PC-3 (cell line): ENCODE measurements around the gene KCNIP4.

Source experiments
- CTCF ChIP-seq: fragments of 300-600 bp; sonication (generic); conservative IDR thresholded peaks from 2 replicates; pipeline ENCODE4 v1.5.1; 2017; ENCODE audit warnings: antibody characterized with exemption, low read depth, mild to moderate bottlenecking, low read length
- EZH2phosphoT487 ChIP-seq: fragments of 300-600 bp; sonication (generic); IDR thresholded peaks from 2 replicates; pipeline ENCODE4 v1.6.1; 2018; ENCODE audit warnings: mild to moderate bottlenecking, antibody characterized with exemption, low read length, borderline replicate concordance

GRCh38 chr4:20992002-20992401 is 956.6 kb downstream of the KCNIP4 start:
- TF ChIP-seq EZH2phosphoT487 (no peak), CTCF (no peak)
